22Rv1 (cell line): ENCODE measurements around the gene HAGH.

Source experiments
- CTCF ChIP-seq: fragments of 450-650 bp; IDR thresholded peaks from 2 replicates; pipeline ENCODE4 v1.5.1; 2017; ENCODE audit warnings: mild to moderate bottlenecking
- ZFX ChIP-seq: fragments of 450-650 bp; IDR thresholded peaks from 2 replicates; pipeline ENCODE4 v1.6.1; 2017; ENCODE audit warnings: antibody characterized with exemption, borderline replicate concordance

- TF ChIP-seq CTCF = no peak
- TF ChIP-seq ZFX = no peak
Measured at GRCh38 chr16:1775006-1775845, 51.4 kb downstream of the HAGH start.
